Renal cortical epithelial cell (primary cell): ENCODE measurements around the gene WFDC1. TPM values are rescaled to one million over a fixed set of nuclear protein-coding genes. Genes with fewer than 3 reads are reported as not detected.

Source experiments
- DNase-seq: peaks from one replicate; pipeline ENCODE4 v3.0.0-alpha.2; 2011; ENCODE audit warnings: low read depth
- total RNA-seq: library from RNA; depleted of rRNA; stranded (reverse); fragments of >200 nt; gene quantifications from 2 replicates; pipeline ENCODE4 v1.2.3, GENCODE V29; 2014

The WFDC1 gene
- total RNA-seq, 1 donor from 2014 or later, result 0.05 TPM

GRCh38 chr16:84302111-84302954, 7.7 kb downstream of the WFDC1 start:
- DNase-seq, result no peak

GRCh38 chr16:84303023-84303422, 8.3 kb downstream of the WFDC1 start:
- peak; percentile 9 for DNase-seq

- no peak for DNase-seq
Observed at GRCh38 chr16:84303516-84303915, 8.8 kb downstream of the WFDC1 start.

GRCh38 chr16:84306564-84306963, 11.9 kb downstream of the WFDC1 start:
- DNase-seq, result no peak

GRCh38 chr16:84307209-84307954, 12.7 kb downstream of the WFDC1 start:
- DNase-seq, result no peak

GRCh38 chr16:84308120-84308519, 13.4 kb downstream of the WFDC1 start:
- peak; percentile 30 for DNase-seq

- DNase-seq, result no peak
Observed at GRCh38 chr16:84310642-84311041, 16.0 kb downstream of the WFDC1 start.

- no peak for DNase-seq
Observed at GRCh38 chr16:84312783-84313382, 18.2 kb downstream of the WFDC1 start.

GRCh38 chr16:84313921-84314320, 19.2 kb downstream of the WFDC1 start:
- no peak for DNase-seq

- no peak for DNase-seq
Observed at GRCh38 chr16:84314373-84314772, 19.7 kb downstream of the WFDC1 start.

- DNase-seq, result no peak
Observed at GRCh38 chr16:84314814-84315213, 20.1 kb downstream of the WFDC1 start.

- DNase-seq, result peak; percentile 63
Observed at GRCh38 chr16:84315422-84315821, 20.7 kb downstream of the WFDC1 start.

GRCh38 chr16:84318091-84318975, 23.7 kb downstream of the WFDC1 start:
- no peak for DNase-seq

- DNase-seq, result no peak
Observed at GRCh38 chr16:84319146-84319760, 24.6 kb downstream of the WFDC1 start.

GRCh38 chr16:84320511-84320910, 25.8 kb downstream of the WFDC1 start:
- no peak for DNase-seq

GRCh38 chr16:84321932-84322331, 27.3 kb downstream of the WFDC1 start:
- no peak for DNase-seq

- no peak for DNase-seq
Observed at GRCh38 chr16:84322749-84323148, 28.1 kb downstream of the WFDC1 start.

- peak; percentile 47 for DNase-seq
Observed at GRCh38 chr16:84323606-84324005, 28.9 kb downstream of the WFDC1 start.

- DNase-seq, result peak; percentile 55
Observed at GRCh38 chr16:84324434-84325262, 30.0 kb downstream of the WFDC1 start.

GRCh38 chr16:84326545-84326944, 31.9 kb downstream of the WFDC1 start:
- DNase-seq, result no peak
